SKM-1 (cell line): ENCODE results near the gene PCDHA9.
"Not testable (repeated sequence)": the region's sequence is repeated elsewhere in the genome, so short reads cannot be mapped to it uniquely, and the experiment has no call there.

Experiments used
- DNase-seq: peaks from one replicate; lab custom pipeline; 2025; ENCODE audit not compliant: unreplicated experiment; lab: John Stamatoyannopoulos, UW

Gene PCDHA9

GRCh38 chr5:140835622-140836510, 12.3 kb upstream of the PCDHA9 start:
- no peak for DNase-seq

DNA sequence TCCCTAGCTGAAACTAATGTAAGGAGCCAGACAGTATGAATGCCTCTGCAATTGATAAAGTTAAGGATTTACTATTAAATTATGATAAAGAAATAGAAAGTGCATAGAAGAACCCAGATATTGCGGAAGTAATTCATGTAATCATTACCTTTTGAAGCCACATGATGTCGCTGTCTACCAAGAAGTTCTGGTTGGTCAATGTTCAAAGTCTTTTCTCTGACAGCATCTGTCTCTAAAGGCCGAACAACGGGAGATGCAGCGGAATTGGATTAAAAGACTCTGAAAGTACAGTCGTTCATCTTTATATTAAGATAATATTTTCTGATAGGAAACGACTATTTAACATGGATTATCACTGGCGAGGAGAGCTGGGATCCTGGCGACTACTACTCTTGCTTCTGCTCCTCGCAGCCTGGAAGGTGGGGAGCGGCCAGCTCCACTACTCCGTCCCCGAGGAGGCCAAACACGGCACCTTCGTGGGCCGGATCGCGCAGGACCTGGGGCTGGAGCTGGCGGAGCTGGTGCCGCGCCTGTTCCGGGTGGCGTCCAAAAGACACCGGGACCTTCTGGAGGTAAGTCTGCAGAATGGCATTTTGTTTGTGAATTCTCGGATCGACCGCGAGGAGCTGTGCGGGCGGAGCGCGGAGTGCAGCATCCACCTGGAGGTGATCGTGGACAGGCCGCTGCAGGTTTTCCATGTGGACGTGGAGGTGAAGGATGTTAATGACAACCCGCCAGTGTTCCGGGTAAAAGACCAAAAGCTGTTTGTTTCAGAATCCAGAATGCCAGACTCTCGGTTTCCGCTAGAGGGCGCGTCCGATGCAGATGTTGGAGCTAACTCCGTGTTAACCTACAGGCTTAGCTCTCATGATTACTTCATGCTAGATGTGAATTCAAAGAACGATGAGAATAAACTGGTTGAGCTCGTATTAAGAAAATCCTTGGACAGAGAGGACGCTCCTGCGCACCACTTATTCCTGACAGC, 6.9 kb upstream of the PCDHA9 start, which contains the start of gene PCDHA8:
TSS of gene PCDHA8 (plus strand) at position 210 of the 985 bp plus-strand sequence. CDS start at position 345, 135 bp downstream.
- DNase-seq, result no peak

DNA sequence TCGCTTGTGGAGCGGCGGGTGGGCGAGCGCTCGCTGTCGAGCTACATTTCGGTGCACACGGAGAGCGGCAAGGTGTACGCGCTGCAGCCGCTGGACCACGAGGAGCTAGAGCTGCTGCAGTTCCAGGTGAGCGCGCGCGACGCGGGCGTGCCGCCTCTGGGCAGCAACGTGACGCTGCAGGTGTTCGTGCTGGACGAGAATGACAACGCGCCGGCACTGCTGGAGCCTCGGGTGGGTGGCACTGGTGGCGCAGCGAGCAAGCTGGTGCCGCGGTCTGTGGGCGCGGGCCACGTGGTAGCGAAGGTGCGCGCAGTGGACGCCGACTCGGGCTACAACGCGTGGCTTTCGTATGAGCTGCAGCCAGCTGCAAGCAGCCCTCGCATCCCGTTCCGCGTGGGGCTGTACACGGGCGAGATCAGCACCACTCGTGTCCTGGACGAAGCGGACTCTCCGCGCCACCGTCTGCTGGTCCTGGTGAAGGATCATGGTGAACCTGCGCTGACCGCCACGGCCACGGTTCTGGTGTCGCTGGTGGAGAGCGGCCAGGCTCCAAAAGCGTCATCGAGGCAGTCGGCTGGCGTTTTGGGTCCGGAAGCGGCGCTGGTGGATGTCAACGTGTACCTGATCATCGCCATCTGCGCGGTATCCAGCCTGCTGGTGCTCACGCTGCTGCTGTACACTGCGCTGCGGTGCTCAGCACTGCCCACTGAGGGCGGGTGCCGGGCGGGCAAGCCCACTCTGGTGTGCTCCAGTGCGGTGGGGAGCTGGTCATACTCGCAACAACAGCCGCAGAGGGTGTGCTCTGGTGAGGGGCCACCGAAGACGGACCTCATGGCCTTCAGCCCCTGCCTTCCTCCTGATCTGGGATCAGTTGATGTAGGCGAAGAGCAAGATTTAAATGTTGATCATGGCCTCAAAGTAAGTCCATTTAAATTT, 5.1 kb upstream of the PCDHA9 start:
- no peak for DNase-seq

DNA sequence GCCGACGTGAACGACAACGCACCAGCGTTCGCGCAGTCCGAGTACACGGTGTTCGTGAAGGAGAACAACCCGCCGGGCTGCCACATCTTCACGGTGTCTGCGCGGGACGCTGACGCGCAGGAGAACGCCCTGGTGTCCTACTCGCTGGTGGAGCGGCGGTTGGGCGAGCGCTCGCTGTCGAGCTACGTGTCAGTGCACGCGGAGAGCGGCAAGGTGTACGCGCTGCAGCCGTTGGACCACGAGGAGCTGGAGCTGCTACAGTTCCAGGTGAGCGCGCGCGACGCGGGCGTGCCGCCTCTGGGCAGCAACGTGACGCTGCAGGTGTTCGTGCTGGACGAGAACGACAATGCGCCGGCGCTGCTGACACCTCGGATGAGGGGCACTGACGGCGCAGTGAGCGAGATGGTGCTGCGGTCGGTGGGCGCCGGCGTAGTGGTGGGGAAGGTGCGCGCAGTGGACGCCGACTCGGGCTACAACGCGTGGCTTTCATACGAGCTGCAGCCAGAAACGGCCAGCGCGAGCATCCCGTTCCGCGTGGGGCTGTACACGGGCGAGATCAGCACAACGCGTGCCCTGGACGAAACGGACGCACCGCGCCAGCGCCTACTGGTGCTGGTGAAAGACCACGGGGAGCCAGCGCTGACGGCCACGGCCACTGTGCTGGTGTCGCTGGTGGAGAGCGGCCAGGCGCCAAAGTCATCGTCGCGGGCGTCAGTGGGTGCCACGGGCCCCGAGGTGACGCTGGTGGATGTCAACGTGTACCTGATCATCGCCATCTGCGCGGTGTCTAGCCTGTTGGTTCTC, 1.9 kb downstream of the PCDHA9 start:
- not testable (repeated sequence) for DNase-seq

DNA sequence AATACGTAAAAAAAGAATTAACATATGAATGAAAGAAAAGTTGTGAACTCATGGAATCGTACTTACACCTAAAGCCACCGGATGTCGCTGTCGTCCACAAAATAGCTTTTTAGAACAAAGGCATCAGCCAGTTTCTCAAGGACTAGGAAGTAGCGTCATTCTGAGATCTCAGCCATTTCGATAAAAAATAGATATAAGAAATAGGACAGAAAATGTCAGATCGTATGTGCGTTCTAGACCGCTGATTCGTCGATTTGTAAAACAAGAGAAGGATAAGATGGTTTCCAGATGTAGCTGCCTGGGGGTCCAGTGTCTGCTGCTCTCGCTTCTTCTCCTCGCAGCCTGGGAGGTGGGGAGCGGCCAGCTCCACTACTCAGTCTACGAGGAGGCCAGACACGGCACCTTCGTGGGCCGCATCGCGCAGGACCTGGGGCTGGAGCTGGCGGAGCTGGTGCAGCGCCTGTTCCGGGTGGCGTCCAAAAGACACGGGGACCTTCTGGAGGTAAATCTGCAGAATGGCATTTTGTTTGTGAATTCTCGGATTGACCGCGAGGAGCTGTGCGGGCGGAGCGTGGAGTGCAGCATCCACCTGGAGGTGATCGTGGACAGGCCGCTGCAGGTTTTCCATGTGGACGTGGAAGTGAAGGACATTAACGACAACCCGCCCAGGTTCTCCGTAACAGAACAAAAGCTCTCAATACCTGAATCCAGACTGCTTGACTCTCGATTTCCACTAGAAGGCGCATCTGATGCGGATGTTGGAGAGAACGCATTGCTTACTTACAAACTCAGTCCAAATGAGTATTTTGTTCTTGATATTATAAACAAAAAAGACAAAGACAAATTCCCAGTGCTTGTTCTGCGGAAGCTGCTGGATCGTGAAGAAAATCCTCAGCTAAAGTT, 7.8 kb downstream of the PCDHA9 start, which contains the start of gene PCDHA10:
TSS of gene PCDHA10 (plus strand) at position 126 of the 903 bp plus-strand sequence. CDS start at position 278, 152 bp downstream.
- DNase-seq, result no peak

DNA sequence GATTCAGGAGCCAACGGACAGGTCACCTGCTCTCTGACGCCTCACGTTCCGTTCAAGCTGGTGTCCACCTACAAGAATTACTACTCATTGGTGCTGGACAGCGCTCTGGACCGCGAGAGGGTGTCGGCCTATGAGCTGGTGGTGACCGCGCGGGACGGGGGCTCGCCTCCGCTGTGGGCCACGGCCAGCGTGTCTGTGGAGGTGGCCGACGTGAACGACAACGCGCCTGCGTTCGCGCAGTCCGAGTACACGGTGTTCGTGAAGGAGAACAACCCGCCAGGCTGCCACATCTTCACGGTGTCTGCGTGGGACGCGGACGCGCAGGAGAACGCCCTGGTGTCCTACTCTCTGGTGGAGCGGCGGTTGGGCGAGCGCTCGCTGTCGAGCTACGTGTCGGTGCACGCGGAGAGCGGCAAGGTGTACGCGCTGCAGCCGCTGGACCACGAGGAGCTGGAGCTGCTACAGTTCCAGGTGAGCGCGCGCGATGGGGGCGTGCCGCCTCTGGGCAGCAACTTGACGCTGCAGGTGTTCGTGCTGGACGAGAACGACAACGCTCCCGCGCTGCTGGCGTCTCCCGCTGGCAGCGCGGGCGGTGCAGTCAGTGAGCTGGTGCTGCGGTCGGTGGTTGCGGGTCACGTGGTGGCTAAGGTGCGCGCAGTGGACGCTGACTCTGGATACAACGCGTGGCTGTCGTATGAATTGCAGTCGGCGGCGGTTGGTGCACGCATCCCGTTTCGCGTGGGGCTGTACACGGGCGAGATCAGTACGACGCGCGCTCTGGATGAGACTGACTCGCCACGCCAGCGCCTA, 9.2 kb downstream of the PCDHA9 start:
- DNase-seq, result no peak

DNA sequence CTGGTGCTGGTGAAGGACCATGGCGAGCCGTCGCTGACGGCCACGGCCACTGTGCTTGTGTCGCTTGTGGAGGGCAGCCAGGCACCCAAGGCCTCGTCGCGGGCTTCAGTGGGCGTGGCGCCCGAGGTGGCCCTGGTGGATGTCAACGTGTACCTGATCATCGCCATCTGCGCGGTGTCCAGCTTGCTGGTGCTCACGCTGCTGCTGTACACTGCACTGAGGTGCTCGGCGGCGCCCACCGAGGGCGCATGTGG, 9.7 kb downstream of the PCDHA9 start:
- DNase-seq, result no peak

- DNase-seq, result no peak
Observed at GRCh38 chr5:140862441-140863295, 14.5 kb downstream of the PCDHA9 start.

DNA sequence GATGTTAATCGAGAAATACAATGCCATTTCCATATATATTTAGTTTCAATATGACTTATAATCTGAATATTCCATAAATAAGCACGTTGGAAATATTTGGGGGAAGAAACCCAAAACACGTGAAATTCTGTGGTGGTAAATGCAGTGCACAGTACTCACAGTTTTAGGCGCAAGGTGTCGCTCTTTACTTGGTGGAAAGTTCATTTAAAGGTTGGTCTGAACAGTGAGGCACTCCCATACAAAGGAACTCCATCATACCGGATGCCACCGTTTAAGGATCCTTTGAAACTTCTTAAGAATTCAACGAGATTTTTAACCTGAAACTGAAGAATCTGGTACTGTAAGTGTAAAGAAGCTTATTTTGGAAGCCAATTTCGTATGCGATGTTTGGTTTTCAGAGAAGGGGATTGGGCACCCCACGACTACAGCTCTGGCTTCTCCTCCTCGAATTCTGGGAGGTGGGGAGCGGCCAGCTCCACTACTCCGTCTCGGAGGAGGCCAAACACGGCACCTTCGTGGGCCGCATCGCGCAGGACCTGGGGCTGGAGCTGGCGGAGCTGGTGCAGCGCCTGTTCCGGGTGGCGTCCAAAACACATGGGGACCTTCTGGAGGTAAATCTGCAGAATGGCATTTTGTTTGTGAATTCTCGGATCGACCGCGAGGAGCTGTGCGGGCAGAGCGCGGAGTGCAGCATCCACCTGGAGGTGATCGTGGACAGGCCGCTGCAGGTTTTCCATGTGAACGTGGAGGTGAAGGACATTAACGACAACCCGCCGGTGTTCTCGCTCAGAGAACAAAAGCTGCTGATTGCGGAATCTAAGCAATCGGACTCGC, 20.8 kb downstream of the PCDHA9 start, which contains the start of gene PCDHA11:
TSS of gene PCDHA11 (plus strand) at position 237 of the 834 bp plus-strand sequence. CDS start at position 384, 147 bp downstream.
- no peak for DNase-seq

DNA sequence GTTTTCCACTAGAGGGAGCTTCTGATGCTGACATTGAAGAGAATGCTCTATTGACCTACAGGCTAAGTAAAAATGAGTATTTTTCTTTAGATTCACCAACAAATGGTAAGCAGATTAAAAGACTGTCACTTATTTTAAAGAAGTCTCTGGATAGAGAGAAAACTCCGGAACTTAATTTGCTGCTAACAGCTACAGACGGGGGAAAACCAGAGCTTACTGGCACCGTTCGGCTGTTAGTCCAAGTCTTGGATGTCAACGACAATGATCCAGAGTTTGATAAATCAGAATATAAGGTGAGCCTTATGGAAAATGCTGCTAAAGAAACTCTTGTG, 21.3 kb downstream of the PCDHA9 start:
- DNase-seq, result no peak

GRCh38 chr5:140870221-140871201, 22.3 kb downstream of the PCDHA9 start:
- no peak for DNase-seq

DNA sequence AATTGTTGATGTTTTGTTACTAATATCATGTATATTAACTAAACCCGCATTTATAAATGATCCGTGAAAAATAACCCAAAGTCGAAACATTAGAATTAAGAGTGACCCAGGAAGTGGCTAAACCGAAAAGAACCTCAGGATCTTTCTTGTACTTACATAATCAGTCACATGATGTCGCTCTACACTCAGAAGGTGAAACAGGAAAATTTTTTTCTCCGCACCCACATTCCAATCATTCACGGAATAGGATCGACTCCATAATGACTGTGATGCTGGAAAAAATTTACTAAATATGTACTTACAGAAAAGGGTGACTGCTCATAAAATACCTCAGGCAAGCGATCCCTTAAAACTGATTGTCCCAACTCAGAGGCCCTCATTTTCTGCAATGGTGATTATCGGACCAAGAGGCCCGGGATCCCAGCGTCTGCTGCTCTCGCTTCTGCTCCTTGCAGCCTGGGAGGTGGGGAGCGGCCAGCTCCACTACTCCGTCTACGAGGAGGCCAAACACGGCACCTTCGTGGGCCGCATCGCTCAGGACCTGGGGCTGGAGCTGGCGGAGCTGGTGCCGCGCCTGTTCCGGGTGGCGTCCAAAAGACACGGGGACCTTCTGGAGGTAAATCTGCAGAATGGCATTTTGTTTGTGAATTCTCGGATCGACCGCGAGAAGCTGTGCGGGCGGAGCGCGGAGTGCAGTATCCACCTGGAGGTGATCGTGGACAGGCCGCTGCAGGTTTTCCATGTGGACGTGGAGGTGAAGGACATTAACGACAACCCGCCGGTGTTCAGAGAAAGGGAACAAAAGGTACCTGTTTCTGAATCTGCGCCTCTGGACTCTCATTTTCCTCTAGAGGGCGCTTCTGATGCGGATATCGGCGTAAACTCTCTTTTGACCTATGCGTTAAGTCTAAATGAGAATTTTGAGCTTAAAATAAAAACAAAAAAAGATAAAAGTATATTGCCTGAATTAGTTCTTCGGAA, 27.2 kb downstream of the PCDHA9 start, which contains the start of gene PCDHA12:
TSS of gene PCDHA12 (plus strand) at position 224 of the 981 bp plus-strand sequence. CDS start at position 389, 165 bp downstream.
- no peak for DNase-seq

GRCh38 chr5:140876541-140877261, 28.5 kb downstream of the PCDHA9 start:
- DNase-seq, result not testable (repeated sequence)
